Measurements from ENCODE around the gene ANAPC2.

ANAPC2 gene

DNA sequence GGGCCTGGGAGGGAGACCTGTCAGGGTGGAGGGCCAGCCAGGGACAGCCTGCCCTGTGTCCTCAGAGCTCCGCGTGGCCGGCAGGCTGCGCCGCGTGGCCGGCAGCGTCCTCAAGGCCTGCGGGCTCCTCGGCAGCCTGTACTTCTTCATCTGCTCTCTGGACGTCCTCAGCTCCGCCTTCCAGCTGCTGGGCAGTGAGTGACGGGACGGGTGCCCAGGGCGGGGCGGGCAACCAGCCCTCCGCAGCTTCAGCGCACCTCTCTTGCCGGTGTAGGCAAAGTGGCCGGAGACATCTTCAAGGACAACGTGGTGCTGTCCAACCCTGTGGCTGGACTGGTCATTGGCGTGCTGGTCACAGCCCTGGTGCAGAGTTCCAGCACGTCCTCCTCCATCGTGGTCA is 44.1 kb upstream of the ANAPC2 start:
- Histone ChIP-seq H4K20me1 (peaks cover 17% of the 10 kb centered on the region; the same call in 1 of the 2 replicates), H3K4me1 (peaks cover 80% of the 10 kb centered on the region), H3K36me3 (no peaks in the 10 kb centered on the region), H3K9me3 (no peaks in the 10 kb centered on the region), H3K27me3 (no peaks in the 10 kb centered on the region), H3K9ac (0 out of 2 replicates have a peak overlapping the region, but pooled peaks have one; percentile 46), H3K27ac (0 out of 2 replicates have a peak overlapping the region, but pooled peaks have one; percentile 12), H3K4me3 (no peak overlapping the region), H3K4me2 (peak overlapping the region; percentile 25)
- TF ChIP-seq Cebpa-rat (IDR thresholded peaks at IDR 0.05): no peak

DNA sequence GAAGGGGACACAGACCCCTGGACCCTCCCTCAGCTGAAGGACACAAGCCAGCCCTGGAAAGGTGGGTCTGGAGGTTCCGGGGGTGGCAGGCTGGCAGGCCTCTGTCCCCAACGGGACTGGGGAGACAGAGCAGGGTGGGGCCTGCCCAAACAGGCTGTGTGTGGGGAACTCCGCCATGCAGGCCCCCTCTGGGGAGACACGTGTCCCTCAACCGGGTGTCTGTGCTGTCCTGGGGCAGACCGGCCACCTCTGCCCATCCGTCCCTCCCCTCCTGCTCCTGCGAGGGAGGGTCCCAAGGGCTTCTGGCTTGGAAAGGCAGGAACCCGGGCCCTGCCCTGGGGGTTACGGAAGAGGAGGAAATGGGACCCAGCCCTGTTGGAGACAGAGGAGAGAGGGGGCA is 43.7 kb upstream of the ANAPC2 start:
- Histone ChIP-seq H3K27ac (0 out of 2 replicates have a peak overlapping the region, but pooled peaks have one; percentile 12), H3K9me3 (no peaks in the 10 kb centered on the region), H3K27me3 (no peaks in the 10 kb centered on the region), H3K36me3 (no peaks in the 10 kb centered on the region), H4K20me1 (peaks cover 17% of the 10 kb centered on the region; the same call in 1 of the 2 replicates), H3K4me2 (peak overlapping the region; percentile 25), H3K4me1 (peaks cover 80% of the 10 kb centered on the region), H3K4me3 (no peak overlapping the region), H3K9ac (0 out of 2 replicates have a peak overlapping the region, but pooled peaks have one; percentile 46)
- TF ChIP-seq Cebpa-rat (IDR thresholded peaks at IDR 0.05): no peak

DNA sequence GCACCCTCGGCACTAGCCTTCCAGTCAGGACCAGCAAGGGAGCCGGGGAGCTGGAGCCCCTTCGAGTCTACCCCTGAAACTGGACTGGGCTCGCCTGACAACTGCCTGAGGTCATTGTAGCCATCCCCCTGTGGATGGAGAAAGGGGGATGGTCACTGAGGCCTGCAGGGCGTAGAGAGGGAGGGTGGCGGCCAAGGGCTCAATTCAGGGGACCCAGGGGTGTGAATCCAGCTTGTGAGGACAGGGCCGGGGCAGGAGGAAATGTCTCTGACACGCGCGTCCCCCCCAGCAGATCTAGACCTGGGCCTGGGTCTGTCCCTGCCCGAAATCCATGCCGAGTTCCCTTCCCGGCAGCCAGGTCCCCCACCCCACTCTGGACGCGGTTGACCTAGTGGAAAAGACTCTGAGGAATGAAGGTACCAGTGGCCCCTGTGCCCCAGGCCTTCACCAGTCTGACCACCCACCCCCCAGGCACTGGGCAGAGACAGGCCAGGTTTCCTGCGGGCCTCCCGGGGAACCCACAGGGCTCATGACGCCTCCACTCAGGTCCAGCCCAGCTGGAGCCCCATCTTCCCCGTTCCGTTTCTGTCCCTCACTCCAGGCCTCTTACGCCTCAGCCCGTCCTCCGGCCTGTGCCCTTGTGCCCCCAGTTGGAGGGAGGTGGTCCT is 43.1 kb upstream of the ANAPC2 start:
- Histone ChIP-seq H3K4me2 (peak overlapping the region; percentile 25; the same call in 1 of the 2 replicates), H3K36me3 (no peaks in the 10 kb centered on the region), H3K27me3 (no peaks in the 10 kb centered on the region), H4K20me1 (peaks cover 17% of the 10 kb centered on the region; the same call in 1 of the 2 replicates), H3K4me3 (no peak overlapping the region), H3K4me1 (peaks cover 76% of the 10 kb centered on the region), H3K27ac (0 out of 2 replicates have a peak overlapping the region, but pooled peaks have one; percentile 12), H3K9ac (0 out of 2 replicates have a peak overlapping the region, but pooled peaks have one; percentile 46), H3K9me3 (no peaks in the 10 kb centered on the region)
- TF ChIP-seq Cebpa-rat (IDR thresholded peaks at IDR 0.05): no peak

DNA sequence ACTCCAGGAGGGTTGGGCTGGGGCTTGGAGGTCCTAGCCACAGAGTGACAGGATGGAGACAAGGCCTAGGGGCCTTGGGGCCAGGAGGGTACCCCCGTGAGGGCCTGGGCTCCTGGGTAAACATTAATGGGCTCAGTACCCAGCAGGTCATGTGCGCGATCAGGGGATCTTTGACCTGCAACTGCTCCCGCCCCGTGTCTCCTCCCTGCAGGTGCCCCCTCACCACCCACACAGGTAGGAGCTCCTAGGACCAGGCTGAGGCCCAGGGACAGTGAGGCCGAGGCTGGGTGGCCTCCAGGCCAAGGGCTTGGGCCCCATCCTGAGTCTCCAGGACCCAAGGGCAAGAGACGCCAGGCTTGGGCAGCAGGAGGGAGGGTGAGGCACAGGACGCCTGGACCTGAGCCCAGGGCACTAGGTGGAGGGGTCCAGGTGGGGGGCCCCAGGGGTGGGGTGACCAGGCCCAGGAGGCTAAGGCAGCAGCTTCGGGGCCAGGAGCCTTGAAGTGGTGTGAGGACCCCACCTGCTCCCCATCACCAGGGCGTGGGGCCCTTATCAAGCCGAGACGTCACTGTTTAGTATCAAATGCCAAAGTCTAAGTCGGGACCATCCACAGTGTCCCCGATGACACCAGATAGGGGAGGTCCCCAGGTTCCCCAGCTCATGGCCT is 42.5 kb upstream of the ANAPC2 start, which contains the start of gene SLC34A3:
SLC34A3 (plus strand) TSS at position 197 of the 667 bp plus-strand sequence. CDS start 802 bp downstream, outside the sequence.
- H3K9ac ChIP-seq: peak within 1 kb of the TSS; percentile 32
- no peaks in the 10 kb centered on the region for H3K36me3 ChIP-seq
- H3K9me3 ChIP-seq: no peaks in the 10 kb centered on the region
- no peak for TF ChIP-seq Cebpa-rat (IDR thresholded peaks at IDR 0.05)
- H3K27ac ChIP-seq: peak within 1 kb of the TSS; percentile 50
- H3K4me3 ChIP-seq: no peak within 1 kb of the TSS
- peaks cover 15% of the 10 kb centered on the region; the same call in 1 of the 2 replicates for H4K20me1 ChIP-seq
- H3K4me2 ChIP-seq: peak within 1 kb of the TSS; percentile 83
- no peaks in the 10 kb centered on the region for H3K27me3 ChIP-seq
- H3K4me1 ChIP-seq: peaks cover 71% of the 10 kb centered on the region

DNA sequence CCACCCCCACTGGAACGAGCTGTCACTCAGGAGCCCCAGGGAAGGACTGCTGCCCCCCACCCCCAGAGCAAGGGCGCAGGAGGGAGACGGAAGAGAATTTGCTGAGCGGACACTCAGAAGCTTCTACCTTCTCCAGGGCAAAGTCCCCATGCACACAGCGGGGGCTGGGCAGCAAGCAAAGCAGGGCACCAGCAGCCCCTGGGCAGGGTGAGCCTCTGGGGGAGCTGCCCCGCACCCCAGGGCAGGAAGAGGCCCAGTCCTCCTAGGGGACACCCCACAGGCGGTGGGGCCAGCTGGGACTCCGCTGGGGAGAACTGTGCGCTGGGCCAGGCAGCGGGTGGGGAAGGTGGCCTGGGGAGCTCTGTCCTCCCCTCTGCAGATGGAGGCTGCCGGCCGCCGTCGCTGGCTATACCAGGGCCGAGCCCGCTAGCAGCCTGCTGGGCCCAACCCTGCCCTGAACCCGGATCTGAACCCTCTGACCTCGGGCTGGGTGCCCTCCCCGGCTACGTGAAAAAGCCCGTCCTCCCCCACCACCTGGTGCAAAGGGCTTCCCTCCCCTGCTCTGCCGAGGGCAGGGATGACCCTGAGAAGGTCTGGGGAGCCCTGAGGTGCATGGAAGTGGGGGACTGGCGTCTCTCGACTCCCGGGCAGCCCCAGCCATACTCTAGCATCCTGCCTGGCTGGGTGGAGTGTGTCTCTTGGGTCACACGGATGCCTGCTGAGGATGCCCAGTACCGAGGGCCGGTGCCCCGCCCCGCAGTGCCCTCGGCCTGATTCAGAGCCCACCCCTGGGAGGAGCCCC is 41.7 kb upstream of the ANAPC2 start:
- no peaks in the 10 kb centered on the region for H3K36me3 ChIP-seq
- peaks cover 8% of the 10 kb centered on the region; the same call in 1 of the 2 replicates for H4K20me1 ChIP-seq
- H3K9me3 ChIP-seq: no peaks in the 10 kb centered on the region
- H3K9ac ChIP-seq: peak overlapping the region; percentile 32
- H3K4me3 ChIP-seq: no peak overlapping the region
- H3K4me1 ChIP-seq: peaks cover 71% of the 10 kb centered on the region
- H3K27me3 ChIP-seq: no peaks in the 10 kb centered on the region
- peak overlapping the region; percentile 83 for H3K4me2 ChIP-seq
- TF ChIP-seq Cebpa-rat (IDR thresholded peaks at IDR 0.05): no peak
- peak overlapping the region; percentile 50 for H3K27ac ChIP-seq

DNA sequence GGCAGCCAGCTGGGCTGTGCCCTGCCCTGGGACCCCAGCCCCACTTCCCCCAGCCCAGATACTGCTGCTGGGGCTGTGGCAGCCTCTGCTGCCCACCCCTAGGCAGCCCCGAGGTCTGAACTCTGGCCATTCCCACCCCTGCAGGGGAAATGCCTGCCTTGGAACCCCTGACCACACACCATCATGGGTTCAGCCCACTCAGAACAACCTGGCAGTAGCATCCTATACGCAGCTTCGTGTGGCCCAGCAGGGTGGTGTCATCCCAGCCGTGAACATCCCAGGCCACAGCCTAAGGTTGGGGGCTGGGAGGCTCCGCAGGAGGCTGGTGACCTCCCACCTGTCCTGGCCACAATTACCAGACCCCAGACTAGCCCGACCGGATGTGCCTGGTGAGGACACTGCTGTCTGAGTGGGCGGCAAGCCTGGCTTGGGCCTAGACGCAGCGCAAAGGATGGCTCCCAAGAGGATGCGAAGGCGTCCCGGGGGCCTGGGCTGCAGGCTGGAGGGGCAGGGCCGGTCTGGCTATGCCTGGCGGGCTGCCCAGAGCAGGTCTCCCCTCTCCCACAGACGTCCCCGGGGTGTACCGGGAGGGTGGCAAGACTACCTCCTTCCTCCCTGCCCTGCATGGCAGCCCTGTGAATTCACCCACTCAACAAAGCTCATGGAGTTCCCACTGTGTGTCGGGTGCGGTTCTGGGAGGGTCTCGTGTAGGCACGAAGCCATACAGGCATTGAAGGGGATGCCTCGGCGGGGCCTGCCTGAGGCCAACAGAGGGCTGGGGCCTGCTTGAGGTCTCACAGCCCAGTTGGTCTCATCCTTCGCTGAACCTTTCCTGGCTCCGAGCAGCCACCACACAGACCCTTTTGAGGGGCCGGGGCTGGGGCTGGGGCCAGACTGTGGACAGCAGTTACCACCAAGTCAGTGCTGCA is 40.9 kb upstream of the ANAPC2 start:
- Histone ChIP-seq H3K36me3 (no peaks in the 10 kb centered on the region), H3K4me3 (no peak overlapping the region), H3K27ac (peak overlapping the region; percentile 50), H3K4me1 (peaks cover 71% of the 10 kb centered on the region), H3K27me3 (no peaks in the 10 kb centered on the region), H3K9ac (peak overlapping the region; percentile 32; the same call in 1 of the 2 replicates), H4K20me1 (peaks cover 2% of the 10 kb centered on the region; the same call in 1 of the 2 replicates), H3K9me3 (no peaks in the 10 kb centered on the region), H3K4me2 (peak overlapping the region; percentile 83)
- no peak for TF ChIP-seq Cebpa-rat (IDR thresholded peaks at IDR 0.05)

DNA sequence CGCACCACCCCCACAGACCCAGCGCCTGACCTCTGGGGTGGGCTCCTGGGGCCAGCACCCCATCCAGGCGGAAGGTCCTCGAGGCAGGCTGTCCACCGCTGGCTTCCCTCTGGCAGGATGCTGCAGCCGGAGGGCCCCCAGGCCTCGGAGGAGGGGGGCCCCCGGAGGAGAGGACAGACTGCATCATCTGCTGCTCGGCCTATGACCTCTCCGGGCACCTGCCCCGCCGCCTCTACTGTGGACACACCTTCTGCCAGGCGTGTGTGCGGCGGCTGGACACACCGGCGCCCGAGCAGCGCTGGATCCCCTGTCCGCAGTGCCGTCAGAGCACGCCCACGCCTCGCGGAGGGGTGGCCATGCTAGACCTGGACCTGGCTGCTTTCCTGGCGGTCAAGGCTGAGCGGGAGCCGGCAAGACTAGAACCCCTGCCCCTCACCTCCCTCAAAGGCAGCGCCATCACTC is 40.2 kb upstream of the ANAPC2 start:
- Histone ChIP-seq H3K9ac (no peak overlapping the region), H4K20me1 (no peaks in the 10 kb centered on the region), H3K9me3 (no peaks in the 10 kb centered on the region), H3K27ac (0 out of 2 replicates have a peak overlapping the region, but pooled peaks have one; percentile 50), H3K4me3 (no peak overlapping the region), H3K4me2 (peak overlapping the region; percentile 83), H3K4me1 (peaks cover 74% of the 10 kb centered on the region), H3K36me3 (no peaks in the 10 kb centered on the region), H3K27me3 (no peaks in the 10 kb centered on the region)
- no peak for TF ChIP-seq Cebpa-rat (IDR thresholded peaks at IDR 0.05)

DNA sequence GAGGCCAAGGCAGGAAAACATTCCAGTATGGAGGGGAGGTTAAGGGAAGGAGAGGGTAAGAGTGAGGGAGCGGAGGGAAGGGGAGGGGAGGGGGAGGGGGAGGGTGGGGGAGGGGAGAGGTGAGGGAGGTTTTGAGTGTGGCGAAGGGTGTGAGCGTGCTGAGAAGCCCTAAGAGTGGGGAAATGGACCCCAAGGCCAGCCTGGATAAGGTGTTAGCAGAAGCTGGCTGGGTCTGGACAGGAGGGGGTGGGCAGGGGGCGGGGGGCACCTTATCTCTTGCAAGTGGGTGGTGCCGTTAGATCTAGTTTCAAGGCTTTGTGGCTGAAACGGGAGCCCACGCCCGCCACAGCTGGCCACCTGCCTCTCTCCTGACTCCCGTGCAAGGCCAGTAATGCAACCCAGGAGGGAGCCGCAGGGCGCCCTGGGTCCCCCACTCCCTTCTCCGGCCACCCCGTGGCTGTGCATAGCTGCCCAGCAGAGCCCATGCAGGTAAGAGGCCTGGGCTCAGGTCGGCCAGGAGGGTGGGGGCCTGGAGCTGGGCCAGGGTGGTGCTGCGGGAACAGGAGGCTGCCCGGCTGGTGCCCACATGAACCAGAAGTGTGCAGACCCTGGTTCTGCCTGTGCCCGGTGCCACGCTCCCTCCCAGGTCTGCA is 39.6 kb upstream of the ANAPC2 start:
- no peak for TF ChIP-seq Cebpa-rat (IDR thresholded peaks at IDR 0.05)
- Histone ChIP-seq H3K36me3 (no peaks in the 10 kb centered on the region), H3K9me3 (no peaks in the 10 kb centered on the region), H4K20me1 (no peaks in the 10 kb centered on the region), H3K4me1 (peaks cover 76% of the 10 kb centered on the region), H3K27me3 (no peaks in the 10 kb centered on the region), H3K4me3 (no peak overlapping the region), H3K27ac (no peak overlapping the region), H3K9ac (no peak overlapping the region), H3K4me2 (peak overlapping the region; percentile 83)

Data from BLaER1 (cell line).